WI38 (cell line): ENCODE measurements around the gene LIPT1.

Experiments
- H3K4me3 ChIP-seq: 2 replicates; pipeline ENCODE4 v1.5.1; 2011; ENCODE audit warnings: low read depth, mild to moderate bottlenecking, control low read depth, low read length
- TF ChIP-seq, protein P1 (sequence below): IDR thresholded peaks from 2 replicates; pipeline ENCODE4 v1.5.1; 2012; ENCODE audit warnings: low read depth, mild to moderate bottlenecking, control low read depth, low read length

The LIPT1 gene

DNA sequence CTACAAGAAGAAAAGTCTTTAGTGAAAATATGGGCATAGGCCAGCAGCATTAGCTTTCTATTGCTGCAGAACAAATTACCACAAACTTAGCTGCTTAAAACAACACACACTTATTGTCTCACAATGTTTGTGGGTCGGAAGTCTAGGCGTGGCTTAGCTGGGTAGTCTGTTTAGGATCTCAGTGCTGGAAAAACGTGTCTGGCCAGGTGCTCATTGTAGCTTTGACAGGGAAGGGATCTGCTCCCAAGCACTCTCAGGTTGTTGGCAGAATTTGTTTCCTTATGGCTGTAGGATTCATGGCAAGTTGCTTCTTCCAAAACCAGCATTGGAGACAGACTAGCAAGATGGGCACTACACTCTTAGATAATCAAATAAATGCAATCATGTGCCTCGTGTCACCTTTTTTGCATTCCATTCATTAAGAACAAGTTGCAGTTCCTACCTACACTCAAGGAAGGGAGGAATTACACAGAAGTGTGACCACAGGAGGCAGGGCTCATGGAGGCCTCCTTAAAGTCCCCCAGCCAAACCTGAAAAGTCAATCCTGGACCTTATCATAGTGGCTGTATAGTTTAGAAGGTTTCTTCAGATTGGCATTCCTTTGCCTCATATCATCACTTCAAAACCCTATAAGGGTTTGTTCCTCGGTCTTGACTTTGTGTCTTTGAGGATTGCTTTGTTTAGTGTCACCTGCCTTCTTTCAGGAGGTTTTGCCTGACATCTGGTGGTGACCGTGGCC is 43.5 kb downstream of the LIPT1 start:
- H3K4me3 ChIP-seq: no peak overlapping the region
- TF ChIP-seq, protein P1, sequence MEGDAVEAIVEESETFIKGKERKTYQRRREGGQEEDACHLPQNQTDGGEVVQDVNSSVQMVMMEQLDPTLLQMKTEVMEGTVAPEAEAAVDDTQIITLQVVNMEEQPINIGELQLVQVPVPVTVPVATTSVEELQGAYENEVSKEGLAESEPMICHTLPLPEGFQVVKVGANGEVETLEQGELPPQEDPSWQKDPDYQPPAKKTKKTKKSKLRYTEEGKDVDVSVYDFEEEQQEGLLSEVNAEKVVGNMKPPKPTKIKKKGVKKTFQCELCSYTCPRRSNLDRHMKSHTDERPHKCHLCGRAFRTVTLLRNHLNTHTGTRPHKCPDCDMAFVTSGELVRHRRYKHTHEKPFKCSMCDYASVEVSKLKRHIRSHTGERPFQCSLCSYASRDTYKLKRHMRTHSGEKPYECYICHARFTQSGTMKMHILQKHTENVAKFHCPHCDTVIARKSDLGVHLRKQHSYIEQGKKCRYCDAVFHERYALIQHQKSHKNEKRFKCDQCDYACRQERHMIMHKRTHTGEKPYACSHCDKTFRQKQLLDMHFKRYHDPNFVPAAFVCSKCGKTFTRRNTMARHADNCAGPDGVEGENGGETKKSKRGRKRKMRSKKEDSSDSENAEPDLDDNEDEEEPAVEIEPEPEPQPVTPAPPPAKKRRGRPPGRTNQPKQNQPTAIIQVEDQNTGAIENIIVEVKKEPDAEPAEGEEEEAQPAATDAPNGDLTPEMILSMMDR: no peak

DNA sequence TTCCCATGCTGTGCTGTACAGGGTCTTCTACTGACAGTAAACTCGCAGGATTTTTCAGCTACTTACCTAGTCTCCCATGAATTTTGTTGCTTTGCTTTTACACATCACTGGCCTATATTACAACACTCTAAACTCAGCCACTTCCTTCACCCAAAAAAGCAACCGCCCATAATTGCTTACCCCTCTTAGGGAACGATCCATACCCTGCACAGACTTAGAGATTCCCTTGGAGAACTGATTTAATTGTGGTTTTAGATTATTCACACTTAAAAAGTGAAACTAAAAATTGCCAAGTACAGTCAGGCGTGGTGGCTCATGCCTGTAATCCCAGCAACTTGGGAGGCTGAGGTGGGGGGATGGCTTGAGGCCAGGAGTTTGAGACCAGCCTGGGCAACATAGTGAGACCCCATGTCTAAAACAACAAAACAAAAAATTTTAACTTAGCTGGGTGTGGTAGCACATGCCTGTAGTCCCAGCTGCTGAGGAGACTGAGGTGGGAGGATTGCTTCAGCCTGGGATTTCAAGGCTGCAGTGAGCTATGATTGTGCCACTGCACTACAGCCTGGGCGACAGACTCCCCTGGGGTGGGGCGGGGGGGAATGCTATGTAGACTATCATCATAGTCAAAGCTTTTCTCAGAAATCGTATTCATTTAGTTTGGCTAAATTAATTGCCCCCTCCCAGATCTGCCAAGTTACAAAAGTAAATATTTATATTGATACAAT is 45.5 kb downstream of the LIPT1 start:
- H3K4me3 ChIP-seq: no peak overlapping the region
- TF ChIP-seq, protein P1: no peak

GRCh38 chr2:99201959-99202678 is 47.4 kb downstream of the LIPT1 start:
- TF ChIP-seq, protein P1: peak; percentile 15; the same call in 1 of the 2 replicates
- no peak overlapping the region for H3K4me3 ChIP-seq

- TF ChIP-seq, protein P1: no peak
- H3K4me3 ChIP-seq: no peak overlapping the region
Measured at GRCh38 chr2:99205491-99205890, 50.7 kb downstream of the LIPT1 start.
